HEK293 (cell line): ENCODE measurements around the gene CEMP1.
A peak's percentile ranks its signal among the peaks of the same experiment; 100 is the strongest.

ENCODE experiments used
- BCL11B ChIP-seq: fragments of 450-650 bp; formaldehyde crosslinking; IDR thresholded peaks from 2 replicates; pipeline ENCODE4 v1.5.1; 2016; ENCODE audit warnings: low read depth, missing biosample characterization, missing genetic modification characterization
- IKZF3 ChIP-seq: fragments of 450-650 bp; IDR thresholded peaks from 2 replicates; pipeline ENCODE4 v1.5.0; 2018; ENCODE audit warnings: missing biosample characterization, mild to moderate bottlenecking, missing genetic modification characterization, moderate library complexity
- KLF16 ChIP-seq: fragments of 450-650 bp; formaldehyde crosslinking; IDR thresholded peaks from 2 replicates; pipeline ENCODE4 v1.5.1; 2017; ENCODE audit warnings: missing biosample characterization, missing genetic modification characterization
- SALL2 ChIP-seq: fragments of 450-650 bp; formaldehyde crosslinking; IDR thresholded peaks from 2 replicates; pipeline ENCODE4 v1.5.0; 2017; ENCODE audit warnings: missing biosample characterization, mild to moderate bottlenecking, missing genetic modification characterization, borderline replicate concordance
- SP3 ChIP-seq: fragments of 450-650 bp; formaldehyde crosslinking; IDR thresholded peaks from 2 replicates; pipeline ENCODE4 v1.5.1; 2016; ENCODE audit warnings: missing biosample characterization, missing genetic modification characterization
- YY1 ChIP-seq: fragments of 450-650 bp; formaldehyde crosslinking; IDR thresholded peaks from 2 replicates; pipeline ENCODE4 v1.5.1; 2018; ENCODE audit warnings: missing biosample characterization, missing genetic modification characterization
- ZBTB17 ChIP-seq: fragments of 450-650 bp; formaldehyde crosslinking; IDR thresholded peaks from 2 replicates; pipeline ENCODE4 v1.5.1; 2016; ENCODE audit warnings: missing biosample characterization, missing genetic modification characterization
- ZEB2 ChIP-seq: fragments of 450-650 bp; formaldehyde crosslinking; IDR thresholded peaks from 2 replicates; pipeline ENCODE4 v1.5.1; 2016; ENCODE audit warnings: missing biosample characterization, missing genetic modification characterization
- ZFHX2 ChIP-seq: fragments of 450-650 bp; formaldehyde crosslinking; conservative IDR thresholded peaks from 2 replicates; pipeline ENCODE4 v1.5.1; 2016; ENCODE audit warnings: missing biosample characterization, missing genetic modification characterization
- ZNF114 ChIP-seq: fragments of 450-650 bp; formaldehyde crosslinking; IDR thresholded peaks from 2 replicates; pipeline ENCODE4 v1.5.0; 2017; ENCODE audit warnings: missing biosample characterization, missing genetic modification characterization
- ZNF140 ChIP-seq: fragments of 450-650 bp; formaldehyde crosslinking; IDR thresholded peaks from 2 replicates; pipeline ENCODE4 v1.5.1; 2016; ENCODE audit warnings: missing biosample characterization, missing genetic modification characterization
- ZNF223 ChIP-seq: fragments of 450-650 bp; formaldehyde crosslinking; IDR thresholded peaks from 2 replicates; pipeline ENCODE4 v1.5.1; 2016; ENCODE audit warnings: missing biosample characterization, missing genetic modification characterization
- ZNF302 ChIP-seq: fragments of 450-650 bp; formaldehyde crosslinking; IDR thresholded peaks from 2 replicates; pipeline ENCODE4 v1.5.1; 2016; ENCODE audit warnings: missing biosample characterization, missing genetic modification characterization, low read depth
- ZNF324 ChIP-seq: fragments of 450-650 bp; formaldehyde crosslinking; IDR thresholded peaks from 2 replicates; pipeline ENCODE4 v1.5.1; 2016; ENCODE audit warnings: missing biosample characterization, missing genetic modification characterization
- ZNF341 ChIP-seq: fragments of 450-650 bp; formaldehyde crosslinking; IDR thresholded peaks from 2 replicates; pipeline ENCODE4; 2016; ENCODE audit warnings: low read depth, missing biosample characterization, missing genetic modification characterization
- ZNF473 ChIP-seq: fragments of 450-650 bp; formaldehyde crosslinking; IDR thresholded peaks from 2 replicates; pipeline ENCODE4 v1.5.1; 2017; ENCODE audit warnings: missing biosample characterization, missing genetic modification characterization
- ZNF544 ChIP-seq: fragments of 450-650 bp; formaldehyde crosslinking; IDR thresholded peaks from 2 replicates; pipeline ENCODE4 v1.5.0; 2017; ENCODE audit warnings: missing biosample characterization, missing genetic modification characterization
- ZNF555 ChIP-seq: fragments of 450-650 bp; formaldehyde crosslinking; conservative IDR thresholded peaks from 2 replicates; pipeline ENCODE4 v1.5.1; 2017; ENCODE audit warnings: missing biosample characterization, mild to moderate bottlenecking, missing genetic modification characterization, inconsistent platforms
- ZNF585B ChIP-seq: fragments of 450-650 bp; formaldehyde crosslinking; IDR thresholded peaks from 2 replicates; pipeline ENCODE4 v1.5.1; 2016; ENCODE audit warnings: missing biosample characterization, missing genetic modification characterization
- ZNF629 ChIP-seq: fragments of 450-650 bp; formaldehyde crosslinking; IDR thresholded peaks from 2 replicates; pipeline ENCODE4 v1.5.1; 2017; ENCODE audit warnings: missing biosample characterization, missing genetic modification characterization
- ZSCAN30 ChIP-seq: fragments of 450-650 bp; IDR thresholded peaks from 2 replicates; pipeline ENCODE4 v1.5.1; 2018; ENCODE audit warnings: missing biosample characterization, mild to moderate bottlenecking, missing genetic modification characterization, moderate library complexity
- TF ChIP-seq, protein P1 (sequence below): fragments of 450-650 bp; formaldehyde crosslinking; IDR thresholded peaks from 2 replicates; pipeline ENCODE4 v1.5.1; 2016; ENCODE audit warnings: missing biosample characterization, missing genetic modification characterization
- TF ChIP-seq, protein P2 (sequence below): fragments of 450-650 bp; formaldehyde crosslinking; IDR thresholded peaks from 2 replicates; pipeline ENCODE4 v1.5.1; 2016; ENCODE audit warnings: missing biosample characterization, missing genetic modification characterization, borderline replicate concordance
- TF ChIP-seq, protein P3 (sequence below): fragments of 450-650 bp; formaldehyde crosslinking; IDR thresholded peaks from 2 replicates; pipeline ENCODE4; 2016; ENCODE audit warnings: missing biosample characterization, missing genetic modification characterization
- TF ChIP-seq, protein P4 (sequence below): fragments of 450-650 bp; formaldehyde crosslinking; IDR thresholded peaks from 2 replicates; pipeline ENCODE4 v1.5.1; 2016; ENCODE audit warnings: missing biosample characterization, missing genetic modification characterization
- TF ChIP-seq, protein P5 (sequence below): sonication (generic); formaldehyde crosslinking; IDR thresholded peaks from 2 replicates; pipeline ENCODE4 v1.8.1; 2022; ENCODE audit warnings: mild to moderate bottlenecking, moderate library complexity, missing genetic modification reagents
- TF ChIP-seq, protein P6 (sequence below): fragments of 450-650 bp; formaldehyde crosslinking; IDR thresholded peaks from 2 replicates; pipeline ENCODE4 v1.5.1; 2016; ENCODE audit warnings: missing biosample characterization, missing genetic modification characterization
- TF ChIP-seq, protein P7 (sequence below): fragments of 450-650 bp; formaldehyde crosslinking; IDR thresholded peaks from 2 replicates; pipeline ENCODE4 v1.5.1; 2017; ENCODE audit warnings: missing biosample characterization, missing genetic modification characterization

The CEMP1 gene

DNA sequence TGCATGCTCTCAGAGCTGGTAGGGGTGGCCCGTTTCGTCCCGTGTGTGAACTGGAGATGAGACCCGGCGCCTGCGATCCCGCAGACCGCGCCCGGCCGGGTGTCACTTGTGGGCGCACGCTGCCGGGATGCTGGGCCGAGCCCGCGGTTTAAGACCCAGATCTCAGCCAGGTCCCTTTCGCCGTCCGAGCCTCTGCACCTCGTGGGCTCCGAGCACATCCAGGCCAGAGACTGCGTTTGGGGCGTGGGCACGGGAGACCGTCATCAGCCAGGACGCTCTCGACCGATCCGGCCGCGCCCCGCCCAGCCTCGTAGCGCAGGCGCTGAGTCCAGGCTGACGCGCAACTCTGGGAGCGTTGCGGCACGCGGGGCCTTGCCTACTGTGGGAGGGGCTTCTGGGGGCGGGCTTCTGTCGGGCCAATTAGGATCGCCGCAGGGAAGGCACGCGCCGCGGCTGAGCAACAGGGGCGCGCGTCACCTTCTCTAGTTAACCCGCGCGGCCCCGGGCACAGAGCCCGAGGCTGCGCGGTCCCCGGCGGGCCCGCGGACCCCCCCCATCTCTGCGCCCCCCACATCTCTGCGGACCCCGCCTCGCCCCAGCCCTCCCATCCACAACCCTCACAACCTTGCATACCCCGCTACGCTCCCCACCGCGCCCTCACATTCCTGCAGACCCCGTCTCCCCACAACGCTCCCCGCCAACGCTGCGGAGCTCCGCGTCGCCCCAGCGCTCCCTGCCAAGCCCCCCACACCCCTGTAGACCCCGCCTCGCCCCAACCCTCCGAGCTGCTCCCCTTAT lies 687 bp upstream of the CEMP1 start (continued):
- peak; percentile 86 for TF ChIP-seq SP3
- peak; percentile 86 for TF ChIP-seq KLF16
- TF ChIP-seq, protein P1, sequence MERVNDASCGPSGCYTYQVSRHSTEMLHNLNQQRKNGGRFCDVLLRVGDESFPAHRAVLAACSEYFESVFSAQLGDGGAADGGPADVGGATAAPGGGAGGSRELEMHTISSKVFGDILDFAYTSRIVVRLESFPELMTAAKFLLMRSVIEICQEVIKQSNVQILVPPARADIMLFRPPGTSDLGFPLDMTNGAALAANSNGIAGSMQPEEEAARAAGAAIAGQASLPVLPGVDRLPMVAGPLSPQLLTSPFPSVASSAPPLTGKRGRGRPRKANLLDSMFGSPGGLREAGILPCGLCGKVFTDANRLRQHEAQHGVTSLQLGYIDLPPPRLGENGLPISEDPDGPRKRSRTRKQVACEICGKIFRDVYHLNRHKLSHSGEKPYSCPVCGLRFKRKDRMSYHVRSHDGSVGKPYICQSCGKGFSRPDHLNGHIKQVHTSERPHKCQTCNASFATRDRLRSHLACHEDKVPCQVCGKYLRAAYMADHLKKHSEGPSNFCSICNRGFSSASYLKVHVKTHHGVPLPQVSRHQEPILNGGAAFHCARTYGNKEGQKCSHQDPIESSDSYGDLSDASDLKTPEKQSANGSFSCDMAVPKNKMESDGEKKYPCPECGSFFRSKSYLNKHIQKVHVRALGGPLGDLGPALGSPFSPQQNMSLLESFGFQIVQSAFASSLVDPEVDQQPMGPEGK (tag by site-specific recombination): peak; percentile 88
- TF ChIP-seq ZFHX2 (tag by site-specific recombination): peak; percentile 4
- TF ChIP-seq ZNF140 (tag by site-specific recombination): no peak
- TF ChIP-seq ZNF473 (tag by site-specific recombination): no peak
- TF ChIP-seq YY1 (tag by site-specific recombination): no peak
- TF ChIP-seq ZNF114 (tag by site-specific recombination): no peak
- TF ChIP-seq ZNF324: no peak
- TF ChIP-seq, protein P2, sequence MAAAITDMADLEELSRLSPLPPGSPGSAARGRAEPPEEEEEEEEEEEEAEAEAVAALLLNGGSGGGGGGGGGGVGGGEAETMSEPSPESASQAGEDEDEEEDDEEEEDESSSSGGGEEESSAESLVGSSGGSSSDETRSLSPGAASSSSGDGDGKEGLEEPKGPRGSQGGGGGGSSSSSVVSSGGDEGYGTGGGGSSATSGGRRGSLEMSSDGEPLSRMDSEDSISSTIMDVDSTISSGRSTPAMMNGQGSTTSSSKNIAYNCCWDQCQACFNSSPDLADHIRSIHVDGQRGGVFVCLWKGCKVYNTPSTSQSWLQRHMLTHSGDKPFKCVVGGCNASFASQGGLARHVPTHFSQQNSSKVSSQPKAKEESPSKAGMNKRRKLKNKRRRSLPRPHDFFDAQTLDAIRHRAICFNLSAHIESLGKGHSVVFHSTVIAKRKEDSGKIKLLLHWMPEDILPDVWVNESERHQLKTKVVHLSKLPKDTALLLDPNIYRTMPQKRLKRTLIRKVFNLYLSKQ (tag by site-specific recombination): no peak
- no peak for TF ChIP-seq ZNF302 (tag by site-specific recombination)
- TF ChIP-seq ZNF585B (tag by site-specific recombination): no peak
- TF ChIP-seq ZBTB17: peak; percentile 92
- TF ChIP-seq ZEB2 (tag by site-specific recombination): peak; percentile 31; the same call in 1 of the 2 replicates
- TF ChIP-seq ZNF341: peak; percentile 66
- TF ChIP-seq, protein P3, sequence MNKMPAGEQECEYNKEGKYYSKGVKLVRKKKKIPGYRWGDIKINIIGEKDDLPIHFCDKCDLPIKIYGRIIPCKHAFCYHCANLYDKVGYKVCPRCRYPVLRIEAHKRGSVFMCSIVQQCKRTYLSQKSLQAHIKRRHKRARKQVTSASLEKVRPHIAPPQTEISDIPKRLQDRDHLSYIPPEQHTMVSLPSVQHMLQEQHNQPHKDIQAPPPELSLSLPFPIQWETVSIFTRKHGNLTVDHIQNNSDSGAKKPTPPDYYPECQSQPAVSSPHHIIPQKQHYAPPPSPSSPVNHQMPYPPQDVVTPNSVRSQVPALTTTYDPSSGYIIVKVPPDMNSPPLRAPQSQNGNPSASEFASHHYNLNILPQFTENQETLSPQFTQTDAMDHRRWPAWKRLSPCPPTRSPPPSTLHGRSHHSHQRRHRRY (tag by site-specific recombination): no peak
- TF ChIP-seq ZNF555: no peak
- TF ChIP-seq IKZF3: peak; percentile 34; the same call in 1 of the 2 replicates
- TF ChIP-seq, protein P4, sequence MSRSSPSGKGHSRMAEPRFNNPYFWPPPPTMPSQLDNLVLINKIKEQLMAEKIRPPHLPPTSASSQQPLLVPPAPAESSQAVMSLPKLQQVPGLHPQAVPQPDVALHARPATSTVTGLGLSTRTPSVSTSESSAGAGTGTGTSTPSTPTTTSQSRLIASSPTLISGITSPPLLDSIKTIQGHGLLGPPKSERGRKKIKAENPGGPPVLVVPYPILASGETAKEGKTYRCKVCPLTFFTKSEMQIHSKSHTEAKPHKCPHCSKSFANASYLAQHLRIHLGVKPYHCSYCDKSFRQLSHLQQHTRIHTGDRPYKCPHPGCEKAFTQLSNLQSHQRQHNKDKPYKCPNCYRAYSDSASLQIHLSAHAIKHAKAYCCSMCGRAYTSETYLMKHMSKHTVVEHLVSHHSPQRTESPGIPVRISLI (tag by site-specific recombination): no peak
- TF ChIP-seq, protein P5, sequence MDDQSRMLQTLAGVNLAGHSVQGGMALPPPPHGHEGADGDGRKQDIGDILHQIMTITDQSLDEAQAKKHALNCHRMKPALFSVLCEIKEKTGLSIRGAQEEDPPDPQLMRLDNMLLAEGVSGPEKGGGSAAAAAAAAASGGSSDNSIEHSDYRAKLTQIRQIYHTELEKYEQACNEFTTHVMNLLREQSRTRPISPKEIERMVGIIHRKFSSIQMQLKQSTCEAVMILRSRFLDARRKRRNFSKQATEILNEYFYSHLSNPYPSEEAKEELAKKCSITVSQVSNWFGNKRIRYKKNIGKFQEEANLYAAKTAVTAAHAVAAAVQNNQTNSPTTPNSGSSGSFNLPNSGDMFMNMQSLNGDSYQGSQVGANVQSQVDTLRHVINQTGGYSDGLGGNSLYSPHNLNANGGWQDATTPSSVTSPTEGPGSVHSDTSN (CRISPR knock-in tag): peak; percentile 41; the same call in 1 of the 2 replicates
- TF ChIP-seq SALL2 (tag by site-specific recombination): no peak
- no peak for TF ChIP-seq ZNF223
- TF ChIP-seq, protein P6, sequence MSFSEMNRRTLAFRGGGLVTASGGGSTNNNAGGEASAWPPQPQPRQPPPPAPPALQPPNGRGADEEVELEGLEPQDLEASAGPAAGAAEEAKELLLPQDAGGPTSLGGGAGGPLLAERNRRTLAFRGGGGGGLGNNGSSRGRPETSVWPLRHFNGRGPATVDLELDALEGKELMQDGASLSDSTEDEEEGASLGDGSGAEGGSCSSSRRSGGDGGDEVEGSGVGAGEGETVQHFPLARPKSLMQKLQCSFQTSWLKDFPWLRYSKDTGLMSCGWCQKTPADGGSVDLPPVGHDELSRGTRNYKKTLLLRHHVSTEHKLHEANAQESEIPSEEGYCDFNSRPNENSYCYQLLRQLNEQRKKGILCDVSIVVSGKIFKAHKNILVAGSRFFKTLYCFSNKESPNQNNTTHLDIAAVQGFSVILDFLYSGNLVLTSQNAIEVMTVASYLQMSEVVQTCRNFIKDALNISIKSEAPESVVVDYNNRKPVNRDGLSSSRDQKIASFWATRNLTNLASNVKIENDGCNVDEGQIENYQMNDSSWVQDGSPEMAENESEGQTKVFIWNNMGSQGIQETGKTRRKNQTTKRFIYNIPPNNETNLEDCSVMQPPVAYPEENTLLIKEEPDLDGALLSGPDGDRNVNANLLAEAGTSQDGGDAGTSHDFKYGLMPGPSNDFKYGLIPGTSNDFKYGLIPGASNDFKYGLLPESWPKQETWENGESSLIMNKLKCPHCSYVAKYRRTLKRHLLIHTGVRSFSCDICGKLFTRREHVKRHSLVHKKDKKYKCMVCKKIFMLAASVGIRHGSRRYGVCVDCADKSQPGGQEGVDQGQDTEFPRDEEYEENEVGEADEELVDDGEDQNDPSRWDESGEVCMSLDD (tag by site-specific recombination): peak; percentile 94
- no peak; the same call in 1 of the 2 replicates for TF ChIP-seq ZSCAN30 (tag by site-specific recombination)
- TF ChIP-seq, protein P7, sequence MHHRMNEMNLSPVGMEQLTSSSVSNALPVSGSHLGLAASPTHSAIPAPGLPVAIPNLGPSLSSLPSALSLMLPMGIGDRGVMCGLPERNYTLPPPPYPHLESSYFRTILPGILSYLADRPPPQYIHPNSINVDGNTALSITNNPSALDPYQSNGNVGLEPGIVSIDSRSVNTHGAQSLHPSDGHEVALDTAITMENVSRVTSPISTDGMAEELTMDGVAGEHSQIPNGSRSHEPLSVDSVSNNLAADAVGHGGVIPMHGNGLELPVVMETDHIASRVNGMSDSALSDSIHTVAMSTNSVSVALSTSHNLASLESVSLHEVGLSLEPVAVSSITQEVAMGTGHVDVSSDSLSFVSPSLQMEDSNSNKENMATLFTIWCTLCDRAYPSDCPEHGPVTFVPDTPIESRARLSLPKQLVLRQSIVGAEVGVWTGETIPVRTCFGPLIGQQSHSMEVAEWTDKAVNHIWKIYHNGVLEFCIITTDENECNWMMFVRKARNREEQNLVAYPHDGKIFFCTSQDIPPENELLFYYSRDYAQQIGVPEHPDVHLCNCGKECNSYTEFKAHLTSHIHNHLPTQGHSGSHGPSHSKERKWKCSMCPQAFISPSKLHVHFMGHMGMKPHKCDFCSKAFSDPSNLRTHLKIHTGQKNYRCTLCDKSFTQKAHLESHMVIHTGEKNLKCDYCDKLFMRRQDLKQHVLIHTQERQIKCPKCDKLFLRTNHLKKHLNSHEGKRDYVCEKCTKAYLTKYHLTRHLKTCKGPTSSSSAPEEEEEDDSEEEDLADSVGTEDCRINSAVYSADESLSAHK (tag by site-specific recombination): no peak
- peak; percentile 54; the same call in 1 of the 2 replicates for TF ChIP-seq BCL11B (tag by site-specific recombination)
- TF ChIP-seq ZNF544 (tag by site-specific recombination): no peak
- peak; percentile 59 for TF ChIP-seq ZNF629 (tag by site-specific recombination)
